ENCODE measurements around the gene FHIT.
"Not testable (repeated sequence)": the region's sequence is repeated elsewhere in the genome, so short reads cannot be mapped to it uniquely, and the experiment has no call there.

The FHIT gene

GRCh38 chr3:61017028-61017427 is 234.2 kb downstream of the FHIT start:
- H3K36me3 ChIP-seq (ENCODE audit: control insufficient read depth in 1 of 2, insufficient read depth in 2 of 2, low read length in 2 of 2); H3K27me3 ChIP-seq (ENCODE audit: low read depth, low read length); H3K4me3 ChIP-seq (ENCODE audit: low read depth in 1 of 2, low read length in 2 of 2); H3K4me1 ChIP-seq (ENCODE audit: control insufficient read depth in 1 of 2, insufficient read depth in 2 of 2, low read length in 2 of 2); H3K27ac ChIP-seq (ENCODE audit: low read length); H3K9me3 ChIP-seq (ENCODE audit: control insufficient read depth in 1 of 2, low read length in 2 of 2): not testable (repeated sequence)

- Histone ChIP-seq H3K36me3 (ENCODE audit: control insufficient read depth in 1 of 2, insufficient read depth in 2 of 2, low read length in 2 of 2) (no peaks in the 10 kb centered on the region), H3K27me3 (ENCODE audit: low read depth, low read length) (no peaks in the 10 kb centered on the region), H3K4me1 (ENCODE audit: control insufficient read depth in 1 of 2, insufficient read depth in 2 of 2, low read length in 2 of 2) (no peaks in the 10 kb centered on the region), H3K27ac (ENCODE audit: low read length) (no peak overlapping the region), H3K9me3 (ENCODE audit: control insufficient read depth in 1 of 2, low read length in 2 of 2) (peaks cover 0 to 2% of the 10 kb centered on the region in 2 donors), H3K4me3 (ENCODE audit: low read depth in 1 of 2, low read length in 2 of 2) (no peak overlapping the region)
Observed at GRCh38 chr3:61015859-61016258, 235.4 kb downstream of the FHIT start.

DNA sequence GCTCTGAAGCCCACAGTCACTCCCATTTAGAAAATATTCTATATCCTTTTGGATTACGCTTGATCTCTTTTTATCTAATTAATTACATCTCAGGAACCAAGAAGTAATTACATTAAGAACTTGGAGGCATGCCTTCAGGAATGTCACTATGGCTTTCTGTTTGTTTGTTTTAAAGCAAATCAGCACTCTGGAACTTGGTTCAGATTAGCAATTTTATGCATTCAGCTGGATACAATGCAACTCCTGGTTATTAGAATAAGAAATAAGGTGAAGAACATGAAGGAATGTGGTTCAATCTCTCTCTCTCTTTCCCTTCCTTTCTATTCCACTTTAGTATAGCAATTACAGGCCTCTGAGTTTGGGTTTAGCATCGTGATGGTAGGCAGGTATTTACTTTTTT is 235.8 kb downstream of the FHIT start:
- no peak overlapping the region for H3K4me3 ChIP-seq (ENCODE audit: low read depth in 1 of 2, low read length in 2 of 2)
- no peaks in the 10 kb centered on the region for H3K27me3 ChIP-seq (ENCODE audit: low read depth, low read length)

DNA sequence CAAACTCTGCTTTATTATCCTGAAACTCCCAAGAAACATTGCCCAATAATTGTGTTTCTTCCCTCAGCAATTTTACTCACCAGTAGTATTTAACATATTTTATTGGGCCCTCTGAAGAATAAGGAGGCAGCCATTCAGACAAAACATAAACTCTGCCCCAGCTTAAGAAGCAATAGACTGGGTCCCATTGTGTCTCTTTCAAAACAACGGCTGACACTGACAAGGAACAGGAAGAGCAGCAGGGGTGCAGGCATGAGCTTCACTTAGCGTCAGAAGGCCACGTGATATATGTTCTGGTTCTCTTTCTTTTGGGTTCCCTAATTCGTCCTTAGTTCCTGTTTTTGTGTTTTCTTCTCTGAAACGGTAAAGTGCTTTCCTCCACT is 242.3 kb downstream of the FHIT start:
- Histone ChIP-seq H3K9me3 (ENCODE audit: control insufficient read depth in 1 of 2, low read length in 2 of 2) (no peaks in the 10 kb centered on the region), H3K27ac (ENCODE audit: low read length) (no peak overlapping the region), H3K4me3 (ENCODE audit: low read depth in 1 of 2, low read length in 2 of 2) (no peak overlapping the region), H3K27me3 (ENCODE audit: low read depth, low read length) (no peaks in the 10 kb centered on the region), H3K36me3 (ENCODE audit: control insufficient read depth in 1 of 2, insufficient read depth in 2 of 2, low read length in 2 of 2) (no peaks in the 10 kb centered on the region), H3K4me1 (ENCODE audit: control insufficient read depth in 1 of 2, insufficient read depth in 2 of 2, low read length in 2 of 2) (no peaks in the 10 kb centered on the region)

More for the DNA sequence above, 235.8 kb downstream of the FHIT start:
- Histone ChIP-seq H3K27ac (ENCODE audit: low read length) (no peak overlapping the region), H3K4me1 (ENCODE audit: control insufficient read depth in 1 of 2, insufficient read depth in 2 of 2, low read length in 2 of 2) (no peaks in the 10 kb centered on the region), H3K9me3 (ENCODE audit: control insufficient read depth in 1 of 2, low read length in 2 of 2) (peaks cover 0 to 2% of the 10 kb centered on the region in 2 donors), H3K36me3 (ENCODE audit: control insufficient read depth in 1 of 2, insufficient read depth in 2 of 2, low read length in 2 of 2) (no peaks in the 10 kb centered on the region)

DNA sequence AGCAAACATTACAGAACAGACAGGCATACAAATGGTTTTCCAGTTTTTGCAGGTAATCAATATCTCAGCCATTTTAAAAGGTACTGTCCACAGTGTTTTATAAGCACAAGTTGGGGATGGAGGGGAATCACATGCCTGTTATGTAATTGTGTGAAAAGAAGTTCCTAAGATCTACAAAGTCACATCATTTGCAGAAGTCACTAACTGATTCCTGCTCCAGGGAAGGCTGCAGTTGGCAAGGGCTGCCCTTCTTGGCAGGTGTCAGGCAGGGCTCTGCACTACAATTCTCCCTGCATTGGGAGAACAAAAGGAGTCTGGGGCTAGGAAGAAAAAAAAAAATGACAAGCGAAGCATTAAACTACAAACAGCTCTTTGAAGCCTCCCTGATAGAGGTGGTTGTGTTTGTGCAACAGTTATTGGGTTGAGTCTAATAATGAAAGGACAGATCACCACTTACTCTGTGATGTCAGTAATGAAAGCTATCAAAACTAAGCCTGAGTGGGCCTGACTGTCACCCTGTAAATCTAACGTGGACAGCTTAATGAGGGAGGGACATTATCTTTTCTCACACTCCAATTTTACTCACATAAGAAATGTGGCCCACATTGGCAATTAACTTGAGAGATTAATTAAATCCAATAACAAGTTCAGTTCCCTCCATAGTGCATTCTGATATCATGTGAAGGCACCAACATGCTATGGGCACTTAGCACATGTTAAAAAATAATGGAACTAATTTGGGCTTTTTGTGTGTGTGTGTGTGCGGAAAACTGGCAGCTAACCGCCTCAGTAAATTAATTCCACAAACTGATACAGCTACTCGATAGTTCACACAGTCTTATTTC is 242.9 kb downstream of the FHIT start:
- Histone ChIP-seq H3K36me3 (ENCODE audit: control insufficient read depth in 1 of 2, insufficient read depth in 2 of 2, low read length in 2 of 2) (no peaks in the 10 kb centered on the region), H3K4me1 (ENCODE audit: control insufficient read depth in 1 of 2, insufficient read depth in 2 of 2, low read length in 2 of 2) (no peaks in the 10 kb centered on the region), H3K27ac (ENCODE audit: low read length) (no peak overlapping the region), H3K4me3 (ENCODE audit: low read depth in 1 of 2, low read length in 2 of 2) (no peak overlapping the region), H3K27me3 (ENCODE audit: low read depth, low read length) (no peaks in the 10 kb centered on the region), H3K9me3 (ENCODE audit: control insufficient read depth in 1 of 2, low read length in 2 of 2) (no peaks in the 10 kb centered on the region)

GRCh38 chr3:61005591-61005990 is 245.7 kb downstream of the FHIT start:
- no peaks in the 10 kb centered on the region for H3K36me3 ChIP-seq (ENCODE audit: control insufficient read depth in 1 of 2, insufficient read depth in 2 of 2, low read length in 2 of 2)

GRCh38 chr3:60998858-60999257 is 252.4 kb downstream of the FHIT start:
- H3K9me3 ChIP-seq (ENCODE audit: control insufficient read depth in 1 of 2, low read length in 2 of 2): no peaks in the 10 kb centered on the region
- no peaks in the 10 kb centered on the region for H3K4me1 ChIP-seq (ENCODE audit: control insufficient read depth in 1 of 2, insufficient read depth in 2 of 2, low read length in 2 of 2)
- H3K36me3 ChIP-seq (ENCODE audit: control insufficient read depth in 1 of 2, insufficient read depth in 2 of 2, low read length in 2 of 2): no peaks in the 10 kb centered on the region
- no peaks in the 10 kb centered on the region for H3K27me3 ChIP-seq (ENCODE audit: low read depth, low read length)
- H3K27ac ChIP-seq (ENCODE audit: low read length): no peak overlapping the region
- no peak overlapping the region for H3K4me3 ChIP-seq (ENCODE audit: low read depth in 1 of 2, low read length in 2 of 2)

More at GRCh38 chr3:61005591-61005990, 245.7 kb downstream of the FHIT start:
- Histone ChIP-seq H3K27ac (ENCODE audit: low read length) (no peak overlapping the region), H3K9me3 (ENCODE audit: control insufficient read depth in 1 of 2, low read length in 2 of 2) (no peaks in the 10 kb centered on the region), H3K4me1 (ENCODE audit: control insufficient read depth in 1 of 2, insufficient read depth in 2 of 2, low read length in 2 of 2) (no peaks in the 10 kb centered on the region), H3K27me3 (ENCODE audit: low read depth, low read length) (no peaks in the 10 kb centered on the region), H3K4me3 (ENCODE audit: low read depth in 1 of 2, low read length in 2 of 2) (no peak overlapping the region)

DNA sequence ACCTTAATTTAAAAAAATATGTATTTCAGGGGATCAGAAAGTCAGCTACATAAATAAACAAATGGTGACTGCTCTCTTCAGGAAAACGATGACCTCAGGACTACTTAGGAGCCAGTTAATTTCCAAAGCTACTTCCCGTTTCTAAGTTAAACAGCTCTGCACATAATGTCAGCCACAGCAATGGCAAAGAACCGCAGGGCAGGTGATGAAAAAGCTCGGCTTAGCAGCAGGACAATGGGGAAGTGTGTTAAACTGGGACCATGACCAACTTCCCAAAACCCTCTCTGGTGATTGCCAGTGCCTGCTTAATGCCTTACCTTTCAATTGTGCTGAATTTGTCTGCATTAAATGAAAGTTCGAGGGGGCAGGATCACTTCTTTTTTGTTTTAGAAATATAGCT is 258.9 kb downstream of the FHIT start:
- Histone ChIP-seq H3K27ac (ENCODE audit: low read length) (no peak overlapping the region), H3K27me3 (ENCODE audit: low read depth, low read length) (no peaks in the 10 kb centered on the region), H3K4me3 (ENCODE audit: low read depth in 1 of 2, low read length in 2 of 2) (no peak overlapping the region), H3K9me3 (ENCODE audit: control insufficient read depth in 1 of 2, low read length in 2 of 2) (no peaks in the 10 kb centered on the region), H3K4me1 (ENCODE audit: control insufficient read depth in 1 of 2, insufficient read depth in 2 of 2, low read length in 2 of 2) (no peaks in the 10 kb centered on the region), H3K36me3 (ENCODE audit: control insufficient read depth in 1 of 2, insufficient read depth in 2 of 2, low read length in 2 of 2) (no peaks in the 10 kb centered on the region)

GRCh38 chr3:60990442-60990730 is 260.9 kb downstream of the FHIT start:
- H3K4me1 ChIP-seq (ENCODE audit: control insufficient read depth in 1 of 2, insufficient read depth in 2 of 2, low read length in 2 of 2): no peaks in the 10 kb centered on the region
- H3K9me3 ChIP-seq (ENCODE audit: control insufficient read depth in 1 of 2, low read length in 2 of 2): peaks cover 4 to 9% of the 10 kb centered on the region in 2 donors
- H3K27ac ChIP-seq (ENCODE audit: low read length): no peak overlapping the region
- no peak overlapping the region for H3K4me3 ChIP-seq (ENCODE audit: low read depth in 1 of 2, low read length in 2 of 2)
- no peaks in the 10 kb centered on the region for H3K27me3 ChIP-seq (ENCODE audit: low read depth, low read length)
- no peaks in the 10 kb centered on the region for H3K36me3 ChIP-seq (ENCODE audit: control insufficient read depth in 1 of 2, insufficient read depth in 2 of 2, low read length in 2 of 2)

- Histone ChIP-seq H3K4me3 (ENCODE audit: low read depth in 1 of 2, low read length in 2 of 2) (no peak overlapping the region), H3K27ac (ENCODE audit: low read length) (no peak overlapping the region), H3K27me3 (ENCODE audit: low read depth, low read length) (no peaks in the 10 kb centered on the region), H3K4me1 (ENCODE audit: control insufficient read depth in 1 of 2, insufficient read depth in 2 of 2, low read length in 2 of 2) (no peaks in the 10 kb centered on the region), H3K9me3 (ENCODE audit: control insufficient read depth in 1 of 2, low read length in 2 of 2) (peaks cover 9% of the 10 kb centered on the region in 2 donors), H3K36me3 (ENCODE audit: control insufficient read depth in 1 of 2, insufficient read depth in 2 of 2, low read length in 2 of 2) (no peaks in the 10 kb centered on the region)
Observed at GRCh38 chr3:60989626-60990441, 261.4 kb downstream of the FHIT start.

DNA sequence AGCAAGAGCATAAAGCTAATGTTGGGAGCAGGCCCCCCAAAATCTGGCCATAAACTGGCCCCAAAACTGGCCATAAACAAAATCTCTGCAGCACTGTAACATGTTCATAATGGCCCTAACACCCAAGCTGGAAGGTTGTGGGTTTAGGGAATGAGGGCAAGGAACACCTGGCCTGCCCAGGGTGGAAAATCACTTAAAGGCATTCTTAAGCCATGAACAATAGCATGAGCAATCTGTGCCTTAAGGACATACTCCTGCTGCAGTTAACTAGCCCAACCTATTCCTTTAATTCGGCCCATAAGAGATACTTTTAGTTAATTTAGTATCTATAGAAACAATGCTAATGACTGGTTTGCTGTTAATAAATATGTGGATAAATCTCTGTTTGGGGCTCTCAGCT is 264.1 kb downstream of the FHIT start:
- H3K4me3 ChIP-seq (ENCODE audit: low read depth in 1 of 2, low read length in 2 of 2); H3K36me3 ChIP-seq (ENCODE audit: control insufficient read depth in 1 of 2, insufficient read depth in 2 of 2, low read length in 2 of 2); H3K27me3 ChIP-seq (ENCODE audit: low read depth, low read length); H3K4me1 ChIP-seq (ENCODE audit: control insufficient read depth in 1 of 2, insufficient read depth in 2 of 2, low read length in 2 of 2); H3K27ac ChIP-seq (ENCODE audit: low read length): not testable (repeated sequence)
- H3K9me3 ChIP-seq (ENCODE audit: control insufficient read depth in 1 of 2, low read length in 2 of 2): peaks cover 9 to 17% of the 10 kb centered on the region in 2 donors
